ENCODE data around the gene TRPM6.

TRPM6 gene

GRCh38 chr9:74821636-74822035 is 66.1 kb downstream of the TRPM6 start:
- no peak overlapping the region for H3K4me3 ChIP-seq (ENCODE audit: severe bottlenecking)

GRCh38 chr9:74817816-74818215 is 69.9 kb downstream of the TRPM6 start:
- ATAC-seq (ENCODE audit: low read depth): no peak
- Histone ChIP-seq H3K36me3 (ENCODE audit: low read depth) (no peaks in the 10 kb centered on the region), H3K27me3 (ENCODE audit: insufficient read depth, poor library complexity, severe bottlenecking) (no peaks in the 10 kb centered on the region), H3K4me1 (ENCODE audit: insufficient read depth, poor library complexity, severe bottlenecking) (no peaks in the 10 kb centered on the region), H3K4me3 (ENCODE audit: severe bottlenecking) (no peak overlapping the region), H3K9me3 (ENCODE audit: severe bottlenecking) (no peaks in the 10 kb centered on the region), H3K27ac (ENCODE audit: poor library complexity, severe bottlenecking) (no peak overlapping the region)
- DNase-seq (ENCODE audit: low spot score): no peak
- TF ChIP-seq CTCF (IDR thresholded peaks at IDR 0.05; ENCODE audit: poor library complexity, severe bottlenecking): no peak

More at GRCh38 chr9:74821636-74822035, 66.1 kb downstream of the TRPM6 start:
- TF ChIP-seq CTCF (IDR thresholded peaks at IDR 0.05; ENCODE audit: poor library complexity, severe bottlenecking): no peak
- DNase-seq (ENCODE audit: low spot score) (no peak), ATAC-seq (ENCODE audit: low read depth) (no peak)
- Histone ChIP-seq H3K36me3 (ENCODE audit: low read depth) (no peaks in the 10 kb centered on the region), H3K27me3 (ENCODE audit: insufficient read depth, poor library complexity, severe bottlenecking) (no peaks in the 10 kb centered on the region), H3K27ac (ENCODE audit: poor library complexity, severe bottlenecking) (no peak overlapping the region), H3K4me1 (ENCODE audit: insufficient read depth, poor library complexity, severe bottlenecking) (no peaks in the 10 kb centered on the region), H3K9me3 (ENCODE audit: severe bottlenecking) (no peaks in the 10 kb centered on the region)

GRCh38 chr9:74817281-74817810 is 70.4 kb downstream of the TRPM6 start:
- no peak for TF ChIP-seq CTCF (IDR thresholded peaks at IDR 0.05; ENCODE audit: poor library complexity, severe bottlenecking)
- H3K9me3 ChIP-seq (ENCODE audit: severe bottlenecking): no peaks in the 10 kb centered on the region
- H3K27me3 ChIP-seq (ENCODE audit: insufficient read depth, poor library complexity, severe bottlenecking): no peaks in the 10 kb centered on the region
- H3K36me3 ChIP-seq (ENCODE audit: low read depth): no peaks in the 10 kb centered on the region
- H3K4me3 ChIP-seq (ENCODE audit: severe bottlenecking): no peak overlapping the region
- no peak overlapping the region for H3K27ac ChIP-seq (ENCODE audit: poor library complexity, severe bottlenecking)
- ATAC-seq (ENCODE audit: low read depth) (no peak), DNase-seq (ENCODE audit: low spot score) (no peak)
- H3K4me1 ChIP-seq (ENCODE audit: insufficient read depth, poor library complexity, severe bottlenecking): no peaks in the 10 kb centered on the region

GRCh38 chr9:74810200-74810599 is 77.5 kb downstream of the TRPM6 start:
- Histone ChIP-seq H3K4me3 (ENCODE audit: severe bottlenecking) (no peak overlapping the region), H3K27me3 (ENCODE audit: insufficient read depth, poor library complexity, severe bottlenecking) (no peaks in the 10 kb centered on the region), H3K27ac (ENCODE audit: poor library complexity, severe bottlenecking) (no peak overlapping the region), H3K4me1 (ENCODE audit: insufficient read depth, poor library complexity, severe bottlenecking) (no peaks in the 10 kb centered on the region), H3K9me3 (ENCODE audit: severe bottlenecking) (no peaks in the 10 kb centered on the region), H3K36me3 (ENCODE audit: low read depth) (no peaks in the 10 kb centered on the region)
- ATAC-seq (ENCODE audit: low read depth) (no peak), DNase-seq (ENCODE audit: low spot score) (no peak)
- no peak for TF ChIP-seq CTCF (IDR thresholded peaks at IDR 0.05; ENCODE audit: poor library complexity, severe bottlenecking)

- peak; percentile 95 for ATAC-seq (ENCODE audit: low read depth)
- Histone ChIP-seq H3K9me3 (ENCODE audit: severe bottlenecking) (no peaks in the 10 kb centered on the region), H3K27me3 (ENCODE audit: insufficient read depth, poor library complexity, severe bottlenecking) (no peaks in the 10 kb centered on the region), H3K36me3 (ENCODE audit: low read depth) (no peaks in the 10 kb centered on the region), H3K4me1 (ENCODE audit: insufficient read depth, poor library complexity, severe bottlenecking) (peaks cover 18% of the 10 kb centered on the region), H3K4me3 (ENCODE audit: severe bottlenecking) (no peak overlapping the region), H3K27ac (ENCODE audit: poor library complexity, severe bottlenecking) (peak overlapping the region; percentile 83)
- DNase-seq (ENCODE audit: low spot score): no peak
- no peak for TF ChIP-seq CTCF (IDR thresholded peaks at IDR 0.05; ENCODE audit: poor library complexity, severe bottlenecking)
Measured at GRCh38 chr9:74804018-74804385, 83.7 kb downstream of the TRPM6 start.

All from RWPE2 (cell line).